ENCODE measurements around the gene SHTN1. TPM values are rescaled to one million over a fixed set of nuclear protein-coding genes. Genes with fewer than 3 reads are reported as not detected.

The SHTN1 gene
- total and polyA plus RNA-seq, 2 donors (not counting 1 experiment from before 2014, with no cell fraction given) = 0.06 to 0.34 TPM

- H3K9me3 Mint-ChIP-seq (ENCODE audit: insufficient read depth) = no peaks in the 10 kb centered on the region
- Histone ChIP-seq H3K4me2 (replicated peaks; ENCODE audit: low read depth, low read length, poor library complexity, severe bottlenecking) (no peak overlapping the region), H3K4me3 (ENCODE audit: control extremely low read depth in 1 of 5, extremely low read depth in 1 of 5, insufficient read depth in 1 of 5, low read depth in 2 of 5, low read length in 4 of 5) (no peak overlapping the region), H3K9ac (ENCODE audit: low read length) (no peak overlapping the region), H3K79me2 (ENCODE audit: control insufficient read depth, insufficient read depth, low read length) (no peaks in the 10 kb centered on the region), H3K27ac (ENCODE audit: low read length in 2 of 2) (no peak overlapping the region), H2AFZ (ENCODE audit: insufficient read depth, low read depth, low read length, poor library complexity, severe bottlenecking) (no peak overlapping the region), H4K20me1 (ENCODE audit: control insufficient read depth, insufficient read depth, low read length, poor library complexity, severe bottlenecking) (no peaks in the 10 kb centered on the region), H3K27me3 (replicated peaks in 1 of 4; ENCODE audit: control extremely low read depth in 1 of 4, control insufficient read depth in 3 of 4, insufficient read depth in 4 of 4, low read length in 3 of 4) (no peaks in the 10 kb centered on the region), H3K4me1 (ENCODE audit: control insufficient read depth in 2 of 2, insufficient read depth in 2 of 2, low read length in 2 of 2) (no peaks in the 10 kb centered on the region), H3K9me3 (ENCODE audit: control extremely low read depth in 1 of 3, control insufficient read depth in 2 of 3, insufficient read depth in 1 of 3, low read length in 2 of 3) (no peaks in the 10 kb centered on the region), H3K36me3 (replicated peaks in 1 of 2; ENCODE audit: control extremely low read depth in 1 of 2, control insufficient read depth in 1 of 2, extremely low read depth in 1 of 2, insufficient read depth in 2 of 2, low read length in 1 of 2) (no peaks in the 10 kb centered on the region)
- ChIA-PET CTCF (no interaction called here), POLR2A (no interaction called here)
- no peak for DNase-seq
- no peaks in the 10 kb centered on the region for H3K4me1 Mint-ChIP-seq
- WGBS (ENCODE audit: insufficient coverage) = no CpG with 5 or more reads among the region's 2 CpGs
- intact Hi-C loops (cut with micrococcal nuclease) = no loop called here
- TF ChIP-seq EZH2 (IDR thresholded peaks at IDR 0.05; ENCODE audit: borderline replicate concordance, insufficient read depth, low read depth, low read length, poor library complexity, severe bottlenecking) (no peak), CTCF (IDR thresholded peaks at IDR 0.05) (no peak)
- no peak overlapping the region for H3K4me3 Mint-ChIP-seq
- ATAC-seq (ENCODE audit: low read depth) = no peak
- H3K27ac Mint-ChIP-seq = no peak overlapping the region
- peaks cover 6% of the 10 kb centered on the region for H3K27me3 Mint-ChIP-seq
These were observed 57.0 kb downstream of the SHTN1 start for GRCh38 chr10:116947841-116948529.

- Histone ChIP-seq H3K4me1 (ENCODE audit: control insufficient read depth in 2 of 2, insufficient read depth in 2 of 2, low read length in 2 of 2) (no peaks in the 10 kb centered on the region), H3K79me2 (ENCODE audit: control insufficient read depth, insufficient read depth, low read length) (no peaks in the 10 kb centered on the region), H3K9ac (ENCODE audit: low read length) (no peak overlapping the region), H3K4me2 (replicated peaks; ENCODE audit: low read depth, low read length, poor library complexity, severe bottlenecking) (no peak overlapping the region), H3K27me3 (replicated peaks in 1 of 4; ENCODE audit: control extremely low read depth in 1 of 4, control insufficient read depth in 3 of 4, insufficient read depth in 4 of 4, low read length in 3 of 4) (no peaks in the 10 kb centered on the region), H3K27ac (ENCODE audit: low read length in 2 of 2) (no peak overlapping the region), H4K20me1 (ENCODE audit: control insufficient read depth, insufficient read depth, low read length, poor library complexity, severe bottlenecking) (no peaks in the 10 kb centered on the region), H3K4me3 (ENCODE audit: control extremely low read depth in 1 of 5, extremely low read depth in 1 of 5, insufficient read depth in 1 of 5, low read depth in 2 of 5, low read length in 4 of 5) (no peak overlapping the region), H3K9me3 (ENCODE audit: control extremely low read depth in 1 of 3, control insufficient read depth in 2 of 3, insufficient read depth in 1 of 3, low read length in 2 of 3) (no peaks in the 10 kb centered on the region), H3K36me3 (replicated peaks in 1 of 2; ENCODE audit: control extremely low read depth in 1 of 2, control insufficient read depth in 1 of 2, extremely low read depth in 1 of 2, insufficient read depth in 2 of 2, low read length in 1 of 2) (no peaks in the 10 kb centered on the region), H2AFZ (ENCODE audit: insufficient read depth, low read depth, low read length, poor library complexity, severe bottlenecking) (no peak overlapping the region)
- no peak overlapping the region for H3K27ac Mint-ChIP-seq
- WGBS (ENCODE audit: insufficient coverage) = no CpG with 5 or more reads among the region's 2 CpGs
- no peak overlapping the region for H3K4me3 Mint-ChIP-seq
- no peak for ATAC-seq (ENCODE audit: low read depth)
- H3K4me1 Mint-ChIP-seq = no peaks in the 10 kb centered on the region
- peaks cover 8% of the 10 kb centered on the region for H3K27me3 Mint-ChIP-seq
- POLR2A ChIA-PET = no interaction called here
- DNase-seq = no peak
- CTCF ChIA-PET = no interaction called here
- TF ChIP-seq EZH2 (IDR thresholded peaks at IDR 0.05; ENCODE audit: borderline replicate concordance, insufficient read depth, low read depth, low read length, poor library complexity, severe bottlenecking) (no peak), CTCF (IDR thresholded peaks at IDR 0.05) (no peak)
- intact Hi-C loops (cut with micrococcal nuclease) = no loop called here
- H3K9me3 Mint-ChIP-seq (ENCODE audit: insufficient read depth) = no peaks in the 10 kb centered on the region
These were observed 60.1 kb downstream of the SHTN1 start for GRCh38 chr10:116944911-116945310.

All from B cell (primary cell).